Measurements from ENCODE around the gene PNRC2. TPM values are rescaled to one million over a fixed set of nuclear protein-coding genes. Genes with fewer than 3 reads are reported as not detected.

Gene PNRC2
- total RNA-seq, 6 experiments from 2014 or later = 24.3 to 41.2 (median 33.4) TPM

- WGBS (ENCODE audit: insufficient coverage, low coverage, low lambda C conversion rate, missing lambda C conversion rate) = 49% methylated on average over 7 of the region's 7 CpGs
- no peaks in the 10 kb centered on the region for H3K9me3 ChIP-seq
- no peaks in the 10 kb centered on the region for H3K27me3 ChIP-seq
- ATAC-seq = peak in 2 of 4 donors; percentile 20 to 31
- H3K27ac ChIP-seq = no peak within 1 kb of the TSS
- no peaks in the 10 kb centered on the region for H3K36me3 ChIP-seq
- no peak within 1 kb of the TSS for H3K4me3 ChIP-seq
- DNase-seq = no peak
- TF ChIP-seq, protein P1, sequence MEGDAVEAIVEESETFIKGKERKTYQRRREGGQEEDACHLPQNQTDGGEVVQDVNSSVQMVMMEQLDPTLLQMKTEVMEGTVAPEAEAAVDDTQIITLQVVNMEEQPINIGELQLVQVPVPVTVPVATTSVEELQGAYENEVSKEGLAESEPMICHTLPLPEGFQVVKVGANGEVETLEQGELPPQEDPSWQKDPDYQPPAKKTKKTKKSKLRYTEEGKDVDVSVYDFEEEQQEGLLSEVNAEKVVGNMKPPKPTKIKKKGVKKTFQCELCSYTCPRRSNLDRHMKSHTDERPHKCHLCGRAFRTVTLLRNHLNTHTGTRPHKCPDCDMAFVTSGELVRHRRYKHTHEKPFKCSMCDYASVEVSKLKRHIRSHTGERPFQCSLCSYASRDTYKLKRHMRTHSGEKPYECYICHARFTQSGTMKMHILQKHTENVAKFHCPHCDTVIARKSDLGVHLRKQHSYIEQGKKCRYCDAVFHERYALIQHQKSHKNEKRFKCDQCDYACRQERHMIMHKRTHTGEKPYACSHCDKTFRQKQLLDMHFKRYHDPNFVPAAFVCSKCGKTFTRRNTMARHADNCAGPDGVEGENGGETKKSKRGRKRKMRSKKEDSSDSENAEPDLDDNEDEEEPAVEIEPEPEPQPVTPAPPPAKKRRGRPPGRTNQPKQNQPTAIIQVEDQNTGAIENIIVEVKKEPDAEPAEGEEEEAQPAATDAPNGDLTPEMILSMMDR (IDR thresholded peaks at IDR 0.05) = no peak
- no peak for TF ChIP-seq POLR2A (IDR thresholded peaks at IDR 0.05)
- H3K4me1 ChIP-seq = no peaks in the 10 kb centered on the region
- intact Hi-C loops (cut with DNase I) = no loop called here
Observed at GRCh38 chr1:23913212-23913880, 46.3 kb upstream of the PNRC2 start, which contains the start of gene CNR2. Gene CNR2, minus strand, starts transcription at chr1:23913362. Its CDS starts 37,745 bp downstream, at chr1:23875617.

GRCh38 chr1:23914921-23915320 is 44.7 kb upstream of the PNRC2 start:
- DNase-seq (no peak), ATAC-seq (no peak)
- H3K27me3 ChIP-seq = no peaks in the 10 kb centered on the region
- no peaks in the 10 kb centered on the region for H3K36me3 ChIP-seq
- TF ChIP-seq, protein P1 (IDR thresholded peaks at IDR 0.05) = no peak
- TF ChIP-seq POLR2A (IDR thresholded peaks at IDR 0.05) = no peak
- no peaks in the 10 kb centered on the region for H3K9me3 ChIP-seq
- H3K4me3 ChIP-seq = no peak overlapping the region
- H3K27ac ChIP-seq = no peak overlapping the region
- 93% methylated on average over 4 of the region's 4 CpGs for whole genome bisulfite sequencing (ENCODE audit: insufficient coverage, low coverage, low lambda C conversion rate, missing lambda C conversion rate)
- peaks cover 0 to 6% (median 0%) of the 10 kb centered on the region in 4 donors for H3K4me1 ChIP-seq
- intact Hi-C loops (cut with DNase I) = no loop called here

GRCh38 chr1:23915466-23915865 is 44.2 kb upstream of the PNRC2 start:
- WGBS (ENCODE audit: insufficient coverage, low coverage, low lambda C conversion rate, missing lambda C conversion rate) = 81% methylated on average over 4 of the region's 5 CpGs
- Histone ChIP-seq H3K4me3 (no peak overlapping the region), H3K9me3 (no peaks in the 10 kb centered on the region), H3K27me3 (no peaks in the 10 kb centered on the region), H3K27ac (no peak overlapping the region), H3K36me3 (no peaks in the 10 kb centered on the region), H3K4me1 (peaks cover 0 to 9% (median 2%) of the 10 kb centered on the region in 4 donors)
- TF ChIP-seq, protein P1 (IDR thresholded peaks at IDR 0.05) = no peak
- intact Hi-C loops (cut with DNase I) = no loop called here
- DNase-seq (peak in 1 of 3 donors; percentile 16), ATAC-seq (no peak)

- intact Hi-C loops (cut with DNase I) = no loop called here
- Histone ChIP-seq H3K9me3 (no peaks in the 10 kb centered on the region), H3K4me1 (peaks cover 0 to 13% (median 5%) of the 10 kb centered on the region in 4 donors), H3K36me3 (no peaks in the 10 kb centered on the region), H3K27ac (no peak overlapping the region), H3K4me3 (no peak overlapping the region), H3K27me3 (no peaks in the 10 kb centered on the region)
- 42% methylated on average over 6 of the region's 12 CpGs for WGBS (ENCODE audit: insufficient coverage, low coverage, low lambda C conversion rate, missing lambda C conversion rate)
- DNase-seq (peak; percentile 62 to 68 (median 65)), ATAC-seq (peak; percentile 72 to 82 (median 82))
- TF ChIP-seq POLR2A (IDR thresholded peaks at IDR 0.05) = no peak
- TF ChIP-seq, protein P1 (IDR thresholded peaks at IDR 0.05) = peak; percentile 49 to 66 (median 60)
Observed at GRCh38 chr1:23916209-23917131, 43.2 kb upstream of the PNRC2 start.

Data from right lobe of liver (tissue), 6 donors.